ENCODE results near the gene LPCAT2.

The LPCAT2 gene

GRCh38 chr16:55503726-55504550, 4.9 kb upstream of the LPCAT2 start:
- FAIRE-seq, result no peak

DNA sequence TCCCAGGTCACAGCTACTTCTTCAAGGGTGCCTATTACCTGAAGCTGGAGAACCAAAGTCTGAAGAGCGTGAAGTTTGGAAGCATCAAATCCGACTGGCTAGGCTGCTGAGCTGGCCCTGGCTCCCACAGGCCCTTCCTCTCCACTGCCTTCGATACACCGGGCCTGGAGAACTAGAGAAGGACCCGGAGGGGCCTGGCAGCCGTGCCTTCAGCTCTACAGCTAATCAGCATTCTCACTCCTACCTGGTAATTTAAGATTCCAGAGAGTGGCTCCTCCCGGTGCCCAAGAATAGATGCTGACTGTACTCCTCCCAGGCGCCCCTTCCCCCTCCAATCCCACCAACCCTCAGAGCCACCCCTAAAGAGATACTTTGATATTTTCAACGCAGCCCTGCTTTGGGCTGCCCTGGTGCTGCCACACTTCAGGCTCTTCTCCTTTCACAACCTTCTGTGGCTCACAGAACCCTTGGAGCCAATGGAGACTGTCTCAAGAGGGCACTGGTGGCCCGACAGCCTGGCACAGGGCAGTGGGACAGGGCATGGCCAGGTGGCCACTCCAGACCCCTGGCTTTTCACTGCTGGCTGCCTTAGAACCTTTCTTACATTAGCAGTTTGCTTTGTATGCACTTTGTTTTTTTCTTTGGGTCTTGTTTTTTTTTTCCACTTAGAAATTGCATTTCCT, 3.4 kb upstream of the LPCAT2 start:
- no peak for FAIRE-seq

DNA sequence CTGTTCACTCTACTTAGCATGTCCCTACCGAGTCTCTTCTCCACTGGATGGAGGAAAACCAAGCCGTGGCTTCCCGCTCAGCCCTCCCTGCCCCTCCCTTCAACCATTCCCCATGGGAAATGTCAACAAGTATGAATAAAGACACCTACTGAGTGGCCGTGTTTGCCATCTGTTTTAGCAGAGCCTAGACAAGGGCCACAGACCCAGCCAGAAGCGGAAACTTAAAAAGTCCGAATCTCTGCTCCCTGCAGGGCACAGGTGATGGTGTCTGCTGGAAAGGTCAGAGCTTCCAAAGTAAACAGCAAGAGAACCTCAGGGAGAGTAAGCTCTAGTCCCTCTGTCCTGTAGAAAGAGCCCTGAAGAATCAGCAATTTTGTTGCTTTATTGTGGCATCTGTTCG, 2.8 kb upstream of the LPCAT2 start:
- no peak for FAIRE-seq

GRCh38 chr16:55506708-55507107, 2.2 kb upstream of the LPCAT2 start:
- FAIRE-seq, result no peak

DNA sequence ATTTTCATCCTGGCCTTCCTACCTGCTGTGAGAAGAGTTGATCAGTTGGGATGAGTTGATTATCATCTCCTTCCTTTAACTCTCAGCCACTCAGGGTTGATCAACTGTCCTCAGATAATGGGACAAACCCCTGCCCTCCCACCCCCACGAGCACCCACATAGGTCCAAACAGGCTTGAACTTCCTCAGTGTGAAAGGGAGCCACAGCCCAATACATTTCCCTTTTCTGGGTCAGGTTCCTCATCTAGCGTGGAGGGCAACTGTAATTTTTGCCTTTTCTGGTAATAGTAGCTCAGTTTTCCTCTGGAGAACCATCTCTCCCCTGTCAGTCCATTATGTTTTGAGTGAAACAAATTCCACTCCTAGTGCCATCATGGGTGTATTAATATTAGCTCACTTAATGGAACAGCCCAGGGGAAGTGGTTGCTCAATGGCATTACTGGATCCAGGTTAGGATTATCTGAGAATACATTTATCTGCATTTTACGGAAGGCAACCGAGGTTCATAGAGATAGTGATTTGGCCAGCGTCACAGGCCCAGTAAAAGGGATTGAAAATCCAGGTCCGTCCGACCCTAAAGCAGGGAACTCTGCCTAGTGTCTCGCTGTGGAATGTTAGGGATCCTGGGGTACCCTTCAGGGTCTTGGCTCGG, 476 bp upstream of the LPCAT2 start:
- FAIRE-seq, result no peak

GRCh38 chr16:55510185-55510805, 1.4 kb downstream of the LPCAT2 start:
- no peak for FAIRE-seq

DNA sequence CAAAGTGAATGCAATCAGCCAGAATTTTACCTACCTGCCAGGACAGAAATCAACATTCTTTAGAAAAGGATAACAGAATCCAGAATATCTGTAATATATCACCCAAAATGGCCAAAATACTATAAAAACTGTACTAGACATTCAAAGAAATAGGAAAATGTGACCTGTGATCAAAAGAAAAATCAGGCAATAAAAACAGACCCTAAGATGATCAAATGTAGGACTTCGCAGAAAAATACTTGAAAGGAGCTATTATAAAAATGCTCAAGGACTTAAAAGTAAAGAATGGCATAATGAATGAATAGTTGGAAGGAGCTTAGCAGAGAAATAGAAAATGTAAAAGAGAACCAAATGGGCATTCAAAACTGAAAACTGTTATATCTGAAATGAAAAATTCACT, 4.1 kb downstream of the LPCAT2 start:
- FAIRE-seq, result no peak

DNA sequence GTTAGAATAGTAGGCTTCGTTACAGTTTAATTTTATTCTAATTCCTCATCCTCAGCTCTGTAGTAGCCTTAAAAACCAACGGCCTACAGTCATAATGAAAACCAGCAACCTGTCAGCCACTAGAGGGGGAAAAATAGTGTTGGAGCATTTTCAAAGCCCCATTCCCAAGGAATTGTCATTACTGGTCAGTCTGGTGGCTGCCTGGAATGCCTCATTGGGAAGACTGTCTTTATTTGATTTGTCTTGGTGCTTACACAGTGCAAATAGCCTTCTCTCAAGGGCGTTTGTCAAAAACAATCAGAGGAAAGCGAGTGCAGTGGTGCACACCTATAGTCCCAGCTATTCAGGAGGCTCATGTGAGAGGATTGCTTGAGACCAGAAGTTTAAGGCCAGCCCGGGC, 4.7 kb downstream of the LPCAT2 start:
- FAIRE-seq, result no peak

DNA sequence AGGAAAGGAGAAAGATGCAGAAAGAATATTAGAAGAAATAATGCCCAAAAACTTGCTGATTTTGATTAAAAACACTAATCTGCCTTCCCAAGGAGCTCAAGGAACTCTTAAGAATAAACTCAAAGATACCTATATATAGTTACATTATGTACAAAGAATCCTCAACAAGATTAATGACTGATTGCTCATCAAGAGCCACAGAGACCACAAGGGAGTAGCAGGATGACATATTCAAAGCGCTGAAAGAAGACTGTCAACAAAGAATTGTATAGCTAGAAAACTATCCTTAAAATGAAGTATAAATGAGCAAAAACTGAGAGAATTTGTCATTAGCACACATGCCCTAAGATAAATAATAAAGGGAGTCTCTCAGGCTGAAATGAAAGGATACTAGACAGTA, 6.2 kb downstream of the LPCAT2 start:
- FAIRE-seq, result no peak

DNA sequence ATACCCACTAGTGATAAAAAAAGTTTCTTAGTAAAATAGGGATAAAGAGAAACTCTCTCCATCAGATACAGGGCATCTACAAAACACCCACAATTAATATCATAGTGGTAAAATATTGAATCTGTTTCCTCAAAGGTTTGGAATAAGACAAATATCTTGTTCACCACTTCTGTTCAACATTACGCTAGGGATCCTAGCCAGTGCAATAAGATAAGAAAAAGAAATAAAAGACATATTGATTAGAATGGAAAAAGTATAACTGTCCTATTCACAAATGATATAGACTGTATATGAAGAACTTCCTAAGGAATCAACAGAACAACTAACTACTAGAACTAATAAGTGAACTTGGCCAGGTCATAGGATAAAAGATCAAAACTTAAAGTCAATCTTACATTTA, 12.9 kb downstream of the LPCAT2 start:
- no peak for FAIRE-seq

DNA sequence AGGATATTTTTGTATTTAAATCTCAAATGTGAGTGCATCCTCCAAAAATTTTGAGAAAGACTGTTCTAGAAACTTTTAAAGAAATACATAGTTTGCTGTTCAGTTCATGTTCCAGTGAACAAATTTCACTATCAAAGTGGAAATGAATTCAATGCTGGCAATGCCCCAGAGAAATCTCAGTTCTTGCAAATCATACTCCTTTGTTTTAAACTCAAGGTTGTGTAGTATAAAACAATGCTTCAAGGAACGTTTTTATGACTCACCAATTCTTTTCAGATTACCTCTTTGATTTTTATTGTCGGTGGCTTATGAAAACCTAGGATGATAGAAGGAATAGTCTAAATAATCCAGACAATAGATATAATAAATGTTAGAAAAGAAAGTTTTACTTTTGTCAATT, 17.6 kb downstream of the LPCAT2 start:
- FAIRE-seq, result no peak

DNA sequence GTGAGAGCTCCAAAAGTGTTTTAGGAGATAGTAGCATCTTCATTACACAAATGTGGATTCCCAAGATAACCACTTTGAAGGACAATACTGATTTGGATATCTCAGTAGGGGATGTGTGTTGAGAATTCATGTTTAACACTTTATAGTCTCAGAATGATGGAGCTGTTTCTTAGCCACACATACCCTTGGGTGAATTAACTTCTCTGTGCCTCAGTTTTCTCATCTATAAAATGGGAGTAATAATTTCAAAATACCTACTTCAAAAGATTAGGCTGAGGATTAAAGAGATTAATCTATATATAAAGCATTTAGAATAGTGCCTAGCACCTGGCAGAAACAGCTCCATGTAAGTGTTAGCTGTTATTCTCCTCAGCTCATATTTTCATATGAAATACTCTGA, 19.0 kb downstream of the LPCAT2 start:
- FAIRE-seq, result no peak

DNA sequence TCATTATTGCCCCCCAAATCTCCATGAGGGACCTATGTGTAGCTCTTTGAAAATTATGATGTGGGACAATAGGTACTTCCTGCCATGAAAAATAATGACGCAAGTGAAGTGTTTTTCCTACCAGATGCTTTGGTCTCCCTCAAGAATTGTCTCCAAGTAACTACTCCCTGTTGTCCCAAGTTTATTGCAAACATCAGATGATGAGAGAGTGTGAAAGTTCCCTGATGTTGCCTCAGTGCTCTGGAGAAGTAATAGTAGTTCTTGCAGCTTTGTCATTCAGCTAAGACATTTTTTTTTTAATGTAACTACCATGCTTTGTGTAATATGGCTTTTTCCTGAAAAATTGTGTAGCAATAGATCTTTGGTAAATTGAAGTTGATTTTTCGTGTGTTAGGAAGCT, 20.1 kb downstream of the LPCAT2 start:
- FAIRE-seq, result no peak

- FAIRE-seq, result no peak
These were observed 21.5 kb downstream of the LPCAT2 start for GRCh38 chr16:55530316-55530856.

DNA sequence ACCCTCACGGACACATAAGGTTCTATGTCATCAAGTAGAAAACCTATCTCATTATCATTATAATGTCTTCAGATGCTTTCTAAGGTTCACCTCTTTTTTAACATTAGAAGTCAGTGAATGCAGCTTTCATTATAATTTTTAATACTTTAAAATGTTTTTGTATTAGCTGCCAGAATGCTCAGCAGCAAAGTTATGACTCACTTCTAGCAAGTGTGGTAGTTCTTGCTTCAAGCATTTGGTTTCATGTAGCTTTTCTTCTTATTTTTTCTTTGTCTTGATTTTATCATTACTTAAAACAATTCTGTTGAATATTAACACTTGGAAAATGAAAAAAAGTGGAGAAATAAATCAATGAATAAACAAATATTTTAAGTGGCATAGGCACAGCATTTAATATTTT, 23.4 kb downstream of the LPCAT2 start:
- FAIRE-seq, result no peak

GRCh38 chr16:55534756-55535155, 25.9 kb downstream of the LPCAT2 start:
- FAIRE-seq, result no peak

DNA sequence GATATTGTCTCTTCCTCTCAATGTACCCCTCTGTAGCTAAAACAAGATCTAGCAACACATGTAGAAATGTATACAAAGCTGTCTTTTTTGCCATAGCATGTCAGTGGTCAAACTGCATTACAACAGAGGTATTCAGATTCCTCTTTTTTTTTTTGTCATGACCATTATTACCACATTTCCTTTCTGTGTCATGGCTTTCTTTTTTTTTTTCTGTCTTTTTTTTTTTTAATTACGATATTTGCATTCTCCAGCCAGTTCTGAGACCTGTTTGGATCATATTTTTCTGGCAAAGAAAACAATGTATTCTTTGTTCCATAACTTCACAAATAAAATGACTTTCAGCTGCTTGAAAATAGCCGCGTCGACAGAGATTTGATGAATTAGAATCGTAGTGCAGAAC, 30.2 kb downstream of the LPCAT2 start:
- no peak for FAIRE-seq

GRCh38 chr16:55539488-55539887, 30.6 kb downstream of the LPCAT2 start:
- FAIRE-seq, result no peak

DNA sequence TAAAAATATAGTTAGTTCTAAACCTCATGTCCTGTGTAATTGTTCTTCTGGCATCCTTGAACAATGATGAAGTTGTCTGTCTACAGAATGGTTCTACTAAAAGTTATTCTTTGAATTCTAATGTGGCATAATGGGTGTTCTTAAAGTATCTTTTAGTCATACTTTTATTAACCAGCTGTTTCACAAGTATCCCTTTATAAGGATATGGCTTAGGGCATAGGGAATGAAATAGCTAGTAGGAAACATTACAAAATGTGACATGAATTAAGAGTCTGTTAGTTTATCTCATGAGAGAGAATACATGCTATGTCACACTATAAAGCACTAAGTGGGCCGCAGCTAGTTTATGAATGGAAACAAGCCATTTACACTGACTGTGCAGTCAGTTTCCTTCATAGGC, 31.3 kb downstream of the LPCAT2 start:
- FAIRE-seq, result no peak

DNA sequence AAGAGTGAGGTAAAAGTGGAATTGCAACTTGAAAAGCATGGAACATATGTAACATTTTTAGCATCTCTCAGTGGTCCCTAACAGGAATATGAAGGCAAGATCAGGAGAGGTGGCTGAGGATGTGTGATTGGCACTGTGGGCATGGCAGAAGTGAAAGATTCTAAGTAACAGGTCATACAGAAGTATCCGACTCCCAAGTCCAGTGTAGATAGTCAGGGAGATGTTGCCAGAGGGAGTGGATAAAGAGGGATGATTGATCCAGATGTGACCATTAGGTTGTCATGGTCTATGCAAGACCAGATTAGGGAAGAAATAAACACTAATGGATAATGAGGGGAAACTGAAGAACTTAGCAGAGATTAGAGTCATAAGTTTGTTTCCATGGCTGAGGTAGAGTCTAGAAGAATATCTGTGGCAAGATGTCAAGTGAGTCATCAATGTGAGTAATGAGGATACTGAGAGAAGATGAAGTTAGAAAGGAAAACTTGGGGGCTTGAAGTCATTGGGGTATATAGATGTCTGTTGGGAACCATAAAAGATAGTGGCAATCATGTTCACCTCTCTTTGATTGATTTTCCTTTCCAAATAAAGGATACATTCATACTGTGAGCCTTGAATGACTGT, 33.7 kb downstream of the LPCAT2 start:
- FAIRE-seq, result no peak

- peak; percentile 47 for FAIRE-seq
These were observed 34.6 kb downstream of the LPCAT2 start for GRCh38 chr16:55543472-55543871.

DNA sequence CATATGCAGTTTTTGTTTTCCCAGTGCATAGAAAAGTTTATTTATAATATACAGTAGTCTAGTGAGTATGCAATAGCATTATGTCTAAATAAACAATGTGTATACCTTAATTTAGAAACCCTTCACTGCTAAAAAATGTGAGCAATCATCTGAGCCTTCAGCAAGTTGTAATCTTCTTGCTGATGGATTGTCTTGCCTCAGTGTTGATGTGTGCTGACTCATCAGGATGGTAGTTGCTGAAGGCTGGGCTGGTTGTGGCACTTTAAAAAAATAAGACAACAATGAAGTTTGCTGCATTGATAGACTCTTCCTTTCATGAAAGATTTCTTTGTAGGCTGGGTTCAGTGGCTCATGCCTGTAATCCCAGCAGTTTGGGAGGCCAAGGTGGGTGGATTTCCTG, 43.7 kb downstream of the LPCAT2 start:
- no peak for FAIRE-seq

- no peak for FAIRE-seq
These were observed 46.6 kb downstream of the LPCAT2 start for GRCh38 chr16:55555436-55555835.

Measured in G401.6 (cell line).